SW 1271 (cell line): Measurements from ENCODE around the gene SMIM9.

Source experiments
- DNase-seq, 2 experiments: peaks; one replicate each; lab custom pipeline; 2025; lab: John Stamatoyannopoulos, UW

SMIM9 gene

DNA sequence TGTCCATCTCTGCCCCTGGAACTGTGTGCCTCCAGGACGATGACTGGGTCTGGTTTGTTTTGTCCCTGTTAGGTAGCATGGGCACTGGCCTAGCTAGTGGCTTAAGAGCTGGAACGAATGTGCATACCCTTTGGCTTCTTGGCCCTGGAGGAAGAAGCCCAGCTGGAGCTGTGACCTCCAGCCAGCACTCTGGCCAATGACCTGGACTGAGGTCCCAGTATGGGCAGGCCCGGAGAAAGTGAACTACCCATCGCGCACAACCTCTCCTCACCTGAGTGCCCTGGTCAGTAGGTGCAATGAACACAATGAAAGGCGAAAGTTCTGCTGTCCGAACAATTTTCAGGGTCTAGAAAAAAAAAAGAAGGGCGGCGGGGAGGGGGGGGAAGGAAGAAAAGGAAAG, 53.5 kb downstream of the SMIM9 start:
- DNase-seq: no peak

DNA sequence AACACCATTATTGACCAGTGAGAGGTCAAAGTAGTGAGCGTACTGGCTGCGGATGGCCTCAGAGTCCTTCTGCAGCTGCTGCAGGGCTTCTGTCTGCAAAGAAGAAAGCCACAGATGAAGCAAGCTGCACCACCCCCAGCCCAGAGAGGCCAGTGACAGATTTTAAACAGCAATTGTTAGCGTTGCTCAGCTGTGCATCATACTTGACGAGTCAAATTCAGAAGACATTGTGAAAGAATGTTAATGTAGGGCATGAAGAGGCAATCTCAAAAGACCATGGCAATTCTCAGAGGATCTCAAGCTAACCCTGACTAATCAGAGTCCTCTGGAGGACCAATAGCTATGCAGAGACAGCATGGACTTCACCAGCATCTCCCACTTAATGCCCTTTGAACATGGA, 55.2 kb downstream of the SMIM9 start:
- DNase-seq: no peak

DNA sequence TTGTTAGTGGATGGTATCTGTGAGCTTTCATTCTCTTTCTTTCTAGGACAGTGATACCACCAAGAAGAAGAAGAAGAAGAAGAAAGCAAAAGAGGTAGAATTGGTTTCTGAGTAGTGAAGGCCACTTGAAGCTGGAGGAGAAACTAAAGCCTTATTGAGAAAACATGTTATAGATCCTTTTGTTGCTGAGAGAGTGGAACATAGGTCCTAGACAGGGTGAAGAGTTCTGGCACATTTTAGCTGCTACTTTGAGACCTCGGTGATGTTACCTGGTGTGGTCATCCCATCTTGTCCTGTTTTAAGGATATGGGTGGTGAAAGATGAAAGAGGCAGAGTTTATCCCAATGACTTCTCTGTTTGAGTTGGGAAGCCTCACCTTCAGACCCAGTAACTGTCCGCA, 57.7 kb downstream of the SMIM9 start:
- DNase-seq: no peak

DNA sequence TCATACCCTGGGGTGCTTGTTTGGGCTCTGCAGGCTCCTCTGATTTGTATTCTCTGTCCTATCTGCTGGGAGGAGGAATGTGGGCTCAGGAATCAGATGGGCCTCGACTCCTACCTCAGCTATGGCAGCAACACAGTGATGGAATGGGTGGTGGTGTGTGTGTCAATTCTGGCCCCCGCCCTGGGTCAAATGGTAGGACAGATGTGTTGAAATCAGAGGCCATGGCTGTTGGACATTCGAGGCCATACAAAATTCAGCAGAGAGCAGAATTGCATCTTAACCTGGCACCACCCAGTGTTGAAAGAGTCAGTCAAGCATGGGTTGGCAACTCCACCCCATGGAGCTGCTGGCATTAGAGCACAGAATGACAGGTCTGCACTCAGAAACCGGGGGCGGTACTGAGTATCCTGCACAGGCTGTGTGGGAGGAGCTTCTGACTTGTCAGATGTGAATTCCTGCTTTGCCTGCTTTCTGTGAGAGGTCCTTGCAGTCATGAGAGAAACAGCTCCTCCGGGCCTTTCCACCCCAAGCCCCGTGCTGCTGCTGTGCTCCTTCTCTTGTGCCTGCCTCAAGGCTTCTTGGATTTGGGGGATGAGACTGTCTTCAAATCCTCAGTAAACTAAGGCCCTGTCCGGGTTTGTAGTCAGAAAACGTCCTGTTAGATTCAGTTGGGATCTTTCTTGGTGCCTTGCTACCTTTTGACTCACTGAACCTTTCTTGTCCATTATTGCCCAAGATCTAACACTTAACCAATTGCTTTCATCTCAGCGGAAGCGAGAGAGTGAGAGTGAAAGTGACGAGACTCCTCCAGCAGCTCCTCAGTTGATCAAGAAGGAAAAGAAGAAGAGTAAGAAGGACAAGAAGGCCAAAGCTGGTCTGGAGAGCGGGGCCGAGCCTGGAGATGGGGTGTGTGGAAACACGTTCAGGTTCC, 58.8 kb downstream of the SMIM9 start:
- DNase-seq: no peak

DNA sequence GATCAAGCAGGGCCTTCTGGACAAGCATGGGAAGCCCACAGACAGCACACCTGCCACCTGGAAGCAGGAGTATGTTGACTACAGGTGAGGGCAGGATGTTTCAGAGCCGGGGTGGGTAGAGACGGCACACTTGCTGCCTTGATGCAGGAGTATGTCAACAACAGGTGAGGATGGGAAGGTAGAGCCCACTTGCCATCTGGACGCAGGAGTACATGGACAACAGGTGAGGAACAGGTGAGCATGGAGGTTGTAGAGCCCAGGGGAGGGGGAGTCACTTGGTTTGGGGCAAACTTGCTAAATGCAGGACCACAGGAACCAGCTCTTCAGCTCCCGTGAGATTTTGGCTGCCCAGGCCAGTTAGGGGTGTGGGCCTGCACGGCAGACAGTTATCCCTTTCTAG, 59.8 kb downstream of the SMIM9 start:
- no peak for DNase-seq
